Middle frontal gyrus (tissue), 1 donor: ENCODE data around the gene SRCIN1.

Experiments used
- DNase-seq: peaks from one replicate; pipeline ENCODE4 v3.0.0-alpha.2; 2015; ENCODE audit warnings: low spot score; ENCODE audit errors: extremely low spot score

SRCIN1 gene

GRCh38 chr17:38617074-38617860 lies 11.5 kb upstream of the SRCIN1 start:
- DNase-seq, result no peak

GRCh38 chr17:38616361-38616760 lies 10.6 kb upstream of the SRCIN1 start:
- DNase-seq, result no peak

GRCh38 chr17:38613981-38614779 lies 8.4 kb upstream of the SRCIN1 start:
- no peak for DNase-seq

- no peak for DNase-seq
Observed at GRCh38 chr17:38613525-38613980, 7.8 kb upstream of the SRCIN1 start.

GRCh38 chr17:38611872-38612376 lies 6.2 kb upstream of the SRCIN1 start:
- no peak for DNase-seq

- DNase-seq, result no peak
Observed at GRCh38 chr17:38611070-38611786, 5.5 kb upstream of the SRCIN1 start.

DNA sequence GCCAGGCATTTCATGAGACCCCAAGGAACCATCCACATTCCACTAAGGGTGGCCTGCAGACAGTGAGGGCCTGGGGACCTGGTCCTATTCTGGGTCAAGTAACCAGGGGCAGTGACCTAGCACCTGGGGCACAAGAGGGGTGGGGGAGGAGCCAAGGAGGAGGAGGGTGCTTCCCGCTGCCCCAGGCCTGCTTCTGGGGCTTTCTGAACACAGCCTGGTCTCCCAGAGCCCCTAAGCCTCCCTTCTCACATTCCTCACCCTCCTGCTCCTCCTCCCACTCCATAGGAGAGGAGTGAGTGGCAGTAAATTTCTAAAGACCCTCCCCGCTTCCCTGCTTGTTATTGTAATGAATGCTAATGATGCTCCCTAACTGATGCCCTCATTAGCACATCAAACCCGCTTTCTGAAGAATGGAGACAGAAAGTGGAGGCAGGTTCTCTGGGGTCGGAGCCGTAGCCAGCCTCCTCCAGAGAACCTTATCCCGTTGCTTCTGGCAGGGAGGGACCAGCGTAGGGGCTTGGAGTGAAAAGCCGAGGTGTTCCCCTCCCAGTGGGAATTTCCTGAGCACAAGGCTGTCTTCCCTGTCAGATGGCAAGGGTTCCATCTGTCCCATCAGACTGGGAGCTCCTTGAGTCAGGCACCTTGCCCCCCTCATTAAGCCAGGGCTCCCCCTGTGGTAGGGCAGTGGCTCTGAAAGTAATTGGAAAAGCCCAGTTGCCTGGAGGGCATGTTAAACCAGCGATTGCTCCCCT lies 3.7 kb upstream of the SRCIN1 start:
- no peak for DNase-seq

DNA sequence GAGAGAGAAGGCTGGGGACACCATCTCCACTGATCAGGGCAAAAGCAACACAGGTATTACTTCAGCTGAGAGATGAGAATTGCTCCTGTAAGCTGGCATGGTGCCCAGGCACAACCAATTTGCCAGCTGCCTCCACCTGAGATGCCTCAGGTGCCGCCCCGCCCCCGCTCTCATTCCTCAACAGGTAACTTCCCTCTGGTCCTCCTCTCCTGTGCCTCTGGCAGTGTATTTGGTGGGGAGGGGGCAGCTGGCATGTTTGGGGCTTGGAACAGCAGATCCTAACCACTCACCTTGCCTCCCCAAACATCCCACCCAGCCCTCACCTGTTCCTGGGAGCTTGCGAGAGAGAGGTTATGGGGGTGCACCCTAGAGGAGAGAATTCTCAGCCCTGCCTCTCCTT lies 2.9 kb upstream of the SRCIN1 start:
- DNase-seq, result no peak

- DNase-seq, result peak; percentile 57
Observed at GRCh38 chr17:38606646-38607611, 1.2 kb upstream of the SRCIN1 start.

DNA sequence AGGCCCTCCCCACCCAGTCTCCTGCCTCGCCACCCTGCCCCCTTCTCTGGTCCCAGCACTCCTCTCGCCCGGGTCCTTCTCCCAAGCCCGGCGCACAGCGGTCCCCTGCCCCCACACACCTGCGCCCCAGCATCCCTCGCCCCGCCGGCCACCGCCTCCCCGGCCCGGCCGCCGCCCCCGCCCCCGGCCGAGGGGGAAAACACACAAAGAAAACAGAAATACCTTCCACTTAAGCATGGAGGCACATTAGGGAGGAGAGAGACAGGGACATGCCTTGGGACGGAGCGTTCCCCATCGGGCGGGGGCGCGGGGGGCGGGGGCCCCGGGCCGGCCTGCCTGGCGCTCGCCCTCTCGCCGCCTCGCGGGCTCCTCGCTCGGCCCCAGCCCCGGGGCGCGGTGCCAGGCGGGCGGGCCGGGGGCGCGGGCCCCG lies 326 bp downstream of the SRCIN1 start:
- no peak for DNase-seq

GRCh38 chr17:38604479-38605403 lies 1.0 kb downstream of the SRCIN1 start:
- no peak for DNase-seq

DNA sequence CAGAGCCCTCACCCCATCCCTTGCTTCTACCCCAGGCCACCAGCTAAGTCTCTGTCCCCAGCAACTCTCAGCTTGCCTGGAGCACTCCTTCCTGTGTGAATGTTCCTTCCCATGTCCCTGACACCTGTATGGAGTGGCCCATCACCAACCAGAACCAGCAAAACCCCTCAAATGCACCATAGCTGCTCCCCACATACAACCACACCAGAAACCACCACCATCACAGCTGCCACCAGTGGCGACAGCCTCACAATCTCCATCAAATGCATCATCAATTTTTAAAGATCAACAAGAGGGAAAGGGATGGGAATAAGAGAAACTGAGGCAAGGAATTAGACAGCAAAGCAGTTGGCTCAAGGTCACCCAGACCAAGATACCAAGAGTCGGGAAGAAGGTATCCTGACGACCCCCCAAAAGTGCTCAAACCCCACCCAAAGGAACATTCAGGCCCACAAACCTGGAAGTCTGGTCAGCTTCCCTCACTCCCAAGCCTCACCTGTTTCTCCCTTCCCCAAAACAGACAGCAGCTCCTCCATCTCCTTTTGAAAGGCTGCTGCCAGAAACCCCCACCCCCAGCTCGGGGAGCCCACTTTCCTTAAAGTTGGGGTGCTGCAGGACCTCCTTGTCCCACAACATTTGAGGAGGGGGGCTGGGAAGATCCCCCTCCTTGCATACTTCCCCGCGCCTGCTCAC lies 1.8 kb downstream of the SRCIN1 start:
- DNase-seq, result no peak

DNA sequence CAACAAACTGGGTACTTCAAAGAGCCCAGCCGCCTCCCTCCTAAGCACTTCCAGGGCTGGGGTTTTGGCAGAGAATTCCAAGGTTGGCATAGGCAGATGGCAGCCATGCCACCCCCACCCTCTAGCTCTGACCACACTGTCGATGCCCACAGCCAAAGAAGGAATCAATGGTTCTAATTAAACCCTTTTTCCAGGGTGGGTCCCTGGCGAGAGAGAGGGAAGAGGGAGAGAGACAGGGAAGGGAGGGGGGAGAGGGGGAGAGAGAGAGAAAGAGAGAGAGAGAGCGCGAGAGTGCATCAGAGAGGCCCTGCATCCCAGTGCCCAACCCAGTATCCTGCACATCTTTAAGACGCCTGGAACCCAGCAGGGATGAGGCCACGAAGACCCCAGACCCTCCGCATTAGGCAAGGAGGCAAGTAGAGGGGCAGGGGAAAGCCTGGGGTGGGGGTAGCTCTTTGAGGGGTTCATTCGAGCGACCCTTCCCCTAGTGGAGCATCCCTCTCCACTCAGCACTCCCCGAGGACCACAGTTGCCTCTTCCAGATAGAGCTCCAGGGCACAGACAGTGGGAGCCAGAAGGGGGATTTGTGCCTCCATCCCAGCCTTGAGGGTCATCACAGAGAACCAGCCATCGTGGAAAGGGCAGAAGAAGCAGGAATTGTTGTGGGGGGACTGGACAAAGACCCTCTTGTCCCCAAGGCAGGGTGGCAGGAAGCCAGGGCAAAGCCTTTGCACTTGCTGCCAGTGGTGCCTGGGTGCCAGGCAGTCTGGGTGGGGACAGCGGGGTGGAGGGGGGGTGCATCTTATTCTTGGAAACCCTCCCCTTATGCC lies 2.6 kb downstream of the SRCIN1 start:
- no peak for DNase-seq

DNA sequence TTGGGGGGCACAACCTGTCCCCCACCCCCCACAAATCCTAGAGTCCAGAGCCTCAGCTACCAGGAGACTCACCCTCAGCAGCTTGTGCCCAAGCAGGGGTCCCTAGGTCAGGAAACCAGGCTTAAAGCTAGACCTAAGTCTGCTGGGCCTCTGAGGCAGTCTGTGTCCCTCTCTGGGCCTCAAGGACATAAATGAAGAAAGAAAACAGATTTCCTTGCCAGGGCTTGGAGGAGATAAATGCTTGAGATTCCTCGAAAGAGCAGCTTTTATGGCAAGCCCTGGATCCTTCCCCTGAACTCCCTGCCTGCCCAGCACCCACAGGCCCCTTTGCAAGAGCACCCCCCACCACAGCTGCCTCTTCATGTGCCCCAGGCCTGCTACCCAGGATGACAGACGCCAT lies 3.3 kb downstream of the SRCIN1 start:
- no peak for DNase-seq

DNA sequence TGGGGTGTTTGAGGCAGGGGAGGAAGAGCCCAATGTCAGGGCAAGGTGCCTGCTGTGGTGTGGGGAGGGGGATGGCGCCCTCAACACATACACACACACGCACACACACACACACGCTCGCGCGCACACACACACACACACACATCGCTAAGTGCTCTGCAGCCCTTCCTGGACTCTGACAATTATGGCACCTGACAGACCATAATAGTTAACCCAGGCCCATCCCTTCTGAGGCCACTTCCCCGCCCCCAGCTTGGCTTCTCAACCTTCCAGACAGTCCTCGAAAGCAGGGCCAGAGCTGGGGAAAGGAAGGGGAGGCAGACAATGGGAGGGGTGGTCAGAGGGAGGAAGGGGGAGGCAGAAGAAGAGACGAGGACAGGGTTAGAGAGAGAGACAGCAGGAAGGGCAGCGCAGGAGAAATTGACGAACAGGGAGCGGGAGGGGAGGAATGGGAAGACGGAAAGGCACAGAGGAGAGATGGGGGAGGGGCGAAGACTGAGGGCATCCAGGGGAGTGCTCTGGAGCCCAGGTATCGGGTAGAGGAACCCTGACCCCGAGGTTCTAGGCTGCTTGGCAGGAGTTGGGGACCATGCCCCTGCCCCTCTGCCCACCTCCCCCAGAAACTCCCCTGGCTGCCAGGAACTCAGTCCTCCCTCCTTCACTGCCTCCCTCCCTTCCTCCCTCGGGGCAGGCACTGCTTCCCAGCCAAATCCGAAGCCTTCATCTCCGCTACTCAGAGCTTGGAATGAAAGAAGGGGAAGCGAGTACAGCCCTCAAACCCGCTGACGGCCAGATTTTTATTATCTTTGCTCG lies 4.0 kb downstream of the SRCIN1 start:
- no peak for DNase-seq

DNA sequence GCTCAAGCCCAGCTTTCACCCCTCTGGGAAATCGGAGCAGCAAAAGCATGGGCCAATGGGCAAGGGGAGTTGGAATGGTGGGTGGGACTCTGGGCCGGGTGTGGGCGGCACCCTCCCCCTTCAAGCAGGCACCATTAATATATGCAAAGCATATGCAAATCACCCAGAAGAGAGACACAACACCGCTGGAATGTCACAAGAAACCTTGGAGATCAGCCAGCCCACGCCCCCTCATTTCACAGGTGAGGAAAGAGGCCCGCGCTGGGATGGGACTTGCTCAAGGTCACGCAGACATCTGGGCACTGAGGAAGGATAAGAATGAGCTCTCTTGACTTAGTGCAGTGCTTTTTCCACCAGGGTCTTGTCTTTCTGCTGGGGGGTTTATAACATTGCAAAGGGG lies 4.8 kb downstream of the SRCIN1 start:
- DNase-seq, result no peak
